Middle frontal gyrus (tissue), 1 donor: ENCODE measurements around the gene C1QA.
"Not testable (repeated sequence)": the region's sequence is repeated elsewhere in the genome, so short reads cannot be mapped to it uniquely, and the experiment has no call there.

Experiments
- DNase-seq: peaks from one replicate; pipeline ENCODE4 v3.0.0-alpha.2; 2015; ENCODE audit warnings: low spot score; ENCODE audit errors: extremely low spot score

Gene C1QA

DNA sequence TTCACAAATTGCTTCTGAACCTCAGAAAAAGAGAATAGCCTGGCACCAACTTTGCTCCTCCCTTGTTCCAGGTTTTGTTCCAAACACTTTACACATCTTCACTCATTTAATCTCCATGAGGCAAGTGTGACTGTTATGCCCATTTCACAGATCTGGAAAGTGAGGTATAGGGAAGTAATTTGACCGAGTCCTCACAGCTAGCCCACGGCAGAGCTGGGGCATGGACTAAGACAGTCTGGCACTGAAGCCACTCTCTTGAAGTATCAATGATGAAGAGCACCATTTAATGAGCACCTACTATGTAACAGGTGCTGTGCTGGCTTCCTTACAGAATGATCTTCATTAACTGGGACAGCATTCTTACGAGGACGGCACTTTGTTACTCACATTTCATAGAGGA, 35.6 kb downstream of the C1QA start:
- DNase-seq: no peak

DNA sequence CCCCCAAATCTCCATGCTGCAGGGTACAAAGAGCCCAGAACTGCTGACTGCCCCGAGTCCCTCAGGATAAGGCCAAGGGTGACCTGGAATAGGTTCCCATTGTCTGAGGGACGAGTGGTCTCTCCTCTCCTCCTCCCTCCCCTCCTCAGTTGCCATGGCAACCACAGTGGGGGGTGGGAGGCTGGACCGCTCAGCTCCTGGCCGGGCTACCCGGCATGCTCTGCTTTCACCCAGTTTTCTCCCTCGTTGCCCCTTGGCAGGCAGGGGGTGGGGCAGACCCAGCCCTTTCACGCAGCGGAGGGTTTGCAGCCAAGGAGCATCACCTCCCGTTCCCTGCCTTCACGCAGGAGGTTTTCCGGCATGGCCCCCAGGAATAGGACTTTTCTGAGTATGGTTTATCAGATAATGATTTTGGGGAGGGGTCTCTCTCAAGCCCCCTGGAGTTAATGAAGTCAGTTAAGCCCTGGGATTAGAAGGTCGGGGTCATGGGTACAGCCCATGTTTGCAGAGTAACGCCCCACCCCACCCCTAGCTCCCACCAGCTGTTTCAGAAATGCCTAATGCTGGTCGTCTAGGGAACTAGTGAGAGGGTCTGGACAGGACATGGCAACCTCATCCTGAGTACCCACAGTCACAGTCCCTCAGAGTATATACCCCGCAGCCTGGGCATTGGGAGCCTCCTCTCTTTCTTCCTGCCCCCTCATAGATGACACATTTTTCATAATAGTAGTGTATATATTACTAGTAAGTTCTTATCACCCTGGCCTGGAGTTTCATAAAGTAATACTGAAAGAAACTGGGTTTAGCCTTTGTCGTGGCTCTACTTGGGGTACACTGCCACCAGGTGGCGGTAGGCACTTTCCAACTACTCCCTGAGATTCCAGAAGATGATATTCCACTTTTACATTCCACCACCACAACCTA, 37.3 kb downstream of the C1QA start:
- peak; percentile 11 for DNase-seq

DNA sequence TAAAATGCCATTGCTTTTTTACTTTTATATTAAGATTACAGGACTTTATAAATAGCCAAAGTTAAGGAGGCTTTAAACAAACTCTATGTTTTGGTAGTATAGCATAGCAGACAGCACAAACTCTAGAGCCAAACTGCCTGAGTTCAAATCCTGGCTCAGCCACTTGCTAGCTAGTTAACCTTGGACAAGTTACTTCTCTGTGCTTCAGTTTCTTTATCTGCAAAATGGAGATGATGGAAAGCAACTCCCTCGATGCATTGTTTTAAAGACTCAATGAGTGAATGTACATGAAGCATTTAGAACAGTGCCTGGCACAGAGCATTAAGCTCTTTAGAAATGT, 38.0 kb downstream of the C1QA start:
- DNase-seq: no peak

DNA sequence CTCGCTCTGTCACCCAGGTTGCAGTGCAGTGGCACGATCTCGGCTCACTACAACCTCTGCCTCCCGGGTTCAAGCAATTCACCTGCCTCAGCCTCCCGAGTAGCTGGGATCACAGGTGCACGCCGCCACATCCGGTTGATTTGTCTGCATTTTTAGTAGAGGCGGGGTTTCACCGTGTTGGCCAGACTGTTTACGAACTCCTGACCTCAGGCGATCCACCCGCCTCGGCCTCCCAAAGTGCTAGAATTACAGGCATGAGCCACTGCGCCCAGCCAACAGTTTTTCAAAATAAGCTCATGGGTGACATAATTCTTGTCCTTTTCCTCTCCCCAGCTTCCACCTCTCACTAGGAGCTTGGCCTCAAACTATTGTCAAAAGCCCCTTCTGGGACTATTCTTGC, 39.7 kb downstream of the C1QA start:
- not testable (repeated sequence) for DNase-seq

DNA sequence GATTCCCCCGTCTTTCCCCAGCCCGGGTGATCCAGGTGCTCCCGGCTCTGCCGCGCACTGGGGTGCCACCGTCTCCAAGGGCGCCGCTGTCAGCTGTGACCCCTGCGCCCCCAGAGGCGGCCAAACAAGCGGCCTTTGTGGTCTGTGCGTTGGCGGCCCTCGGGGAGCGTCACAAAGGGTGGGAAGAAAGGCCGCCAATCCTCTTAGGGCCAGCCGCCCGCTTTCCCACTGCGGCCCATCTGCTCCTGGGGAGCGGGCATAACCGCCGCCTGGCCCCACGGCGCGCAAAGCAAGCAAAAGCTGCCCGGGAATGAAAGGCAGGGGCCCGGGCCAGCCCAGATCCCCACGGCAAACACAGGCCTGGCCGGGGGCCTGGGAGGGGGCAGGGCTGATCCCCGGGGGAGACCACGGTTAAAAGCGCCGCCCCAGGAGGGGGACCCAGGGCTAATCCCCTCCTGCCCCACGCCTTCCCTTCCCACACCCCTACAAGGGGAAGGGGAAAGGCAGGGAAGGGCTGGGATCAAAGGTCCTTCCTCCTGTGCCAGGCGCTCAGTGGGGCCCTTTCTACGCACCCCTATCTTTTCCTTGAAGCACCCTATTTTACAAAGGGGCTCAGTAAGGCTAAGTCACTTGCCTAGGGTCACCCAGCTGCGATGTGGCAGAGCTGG, 40.6 kb downstream of the C1QA start:
- no peak for DNase-seq

DNA sequence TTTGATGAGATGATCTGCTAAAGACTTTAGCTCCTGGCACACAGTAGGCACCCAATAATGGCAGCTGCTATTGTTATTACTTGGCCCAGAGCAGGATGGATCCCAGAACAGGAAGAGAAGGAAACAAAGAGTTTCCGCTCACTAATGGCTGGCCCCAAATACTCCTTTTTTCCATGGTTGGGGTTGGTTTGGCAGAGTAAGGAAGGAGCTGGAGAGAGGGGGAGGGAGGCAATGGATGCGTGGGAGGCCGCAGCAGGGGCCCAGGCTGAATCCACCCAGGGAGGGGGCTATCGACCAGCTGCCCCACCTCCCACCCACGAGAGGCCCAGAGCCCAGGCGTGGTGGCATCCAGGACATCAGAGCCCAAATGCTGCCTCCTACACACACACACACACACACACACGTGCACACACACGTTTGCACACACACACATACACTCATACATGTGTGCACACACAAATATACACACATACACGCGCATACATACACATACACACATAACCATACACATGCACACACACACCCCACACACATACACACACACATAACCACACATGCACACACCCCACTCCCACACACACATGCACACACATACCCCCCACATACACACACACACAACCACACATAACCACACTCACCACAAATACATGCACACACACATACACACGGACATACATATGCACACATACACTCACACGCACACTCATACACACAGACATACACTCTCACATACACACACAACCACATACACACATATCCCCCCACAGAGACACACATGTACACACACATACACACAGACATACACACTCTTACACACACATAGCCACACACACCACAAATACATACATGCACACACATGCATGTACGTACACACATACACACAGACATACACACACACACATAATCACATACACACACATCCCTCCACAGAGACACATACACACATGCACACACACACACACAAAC, 41.8 kb downstream of the C1QA start:
- DNase-seq: no peak

DNA sequence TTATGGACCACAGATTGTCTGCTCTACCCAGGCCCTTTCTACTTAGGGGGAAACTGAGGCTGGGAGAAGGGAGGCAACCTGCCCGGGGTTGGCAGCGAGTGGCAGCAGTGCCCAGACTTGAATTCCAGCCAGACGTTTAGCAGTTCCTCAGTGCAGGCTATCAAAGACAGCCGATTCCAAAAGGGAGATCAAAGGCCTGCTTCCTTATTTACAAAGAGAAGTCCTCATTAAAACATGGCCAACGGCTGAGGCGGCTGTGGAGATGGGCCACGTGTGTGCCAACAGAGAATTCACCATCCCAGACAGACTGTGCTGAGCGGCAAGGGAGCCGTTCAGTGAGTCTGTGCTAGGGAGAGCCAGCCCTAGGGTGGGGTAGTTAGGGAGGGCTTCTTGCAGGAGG, 44.3 kb downstream of the C1QA start:
- DNase-seq: no peak

DNA sequence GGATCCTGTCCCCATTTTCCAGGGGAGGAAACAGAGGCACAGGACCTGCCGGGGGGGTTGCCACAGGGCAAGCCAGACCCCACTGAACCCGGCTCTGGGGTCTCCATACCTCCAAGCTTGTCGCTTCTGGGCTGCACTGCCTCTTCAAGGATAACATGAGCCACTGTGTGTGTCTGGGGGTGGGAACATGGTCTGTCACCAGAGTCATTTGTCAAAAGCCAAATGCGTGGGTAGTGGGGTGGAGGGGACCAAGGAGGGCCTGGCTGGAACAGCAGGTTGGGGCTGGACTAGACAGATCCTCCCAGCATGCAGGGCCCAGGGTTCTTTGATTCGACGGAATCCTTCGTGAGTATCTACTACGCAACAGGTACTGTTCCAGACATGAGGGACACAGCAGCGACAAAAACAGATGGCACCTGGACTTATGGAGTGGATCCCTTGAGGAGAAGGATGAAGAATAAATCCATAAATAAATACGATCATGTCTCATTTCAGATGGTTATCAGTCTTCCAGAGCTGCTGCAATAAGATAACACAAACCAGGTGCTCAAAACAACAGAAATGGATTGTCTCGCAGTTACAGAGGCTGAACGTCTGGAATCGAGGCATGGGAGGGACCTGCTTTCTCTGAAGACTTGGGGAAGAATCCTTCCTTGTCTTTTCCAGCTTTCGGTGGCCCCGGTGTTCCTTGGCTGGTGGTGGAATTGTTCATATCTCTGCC, 45.3 kb downstream of the C1QA start:
- no peak for DNase-seq

DNA sequence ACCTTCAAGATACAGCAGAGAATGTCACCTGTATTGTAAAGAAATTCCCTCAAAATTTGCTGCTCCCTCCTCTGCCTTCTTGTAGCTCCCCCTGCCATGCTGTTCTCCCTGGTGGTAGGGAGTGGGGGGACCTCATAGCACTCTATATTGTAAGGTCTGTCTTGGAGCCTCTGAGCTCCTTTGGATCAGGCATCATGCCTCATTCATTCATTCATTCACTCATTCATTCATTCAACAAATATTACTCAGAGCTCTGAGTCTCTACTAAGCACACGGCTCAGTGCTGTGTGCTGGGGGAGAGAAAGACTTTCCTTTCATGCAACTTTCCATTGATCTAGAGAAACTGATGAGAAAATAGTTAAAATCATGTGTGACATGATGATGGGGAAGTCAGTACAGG, 47.1 kb downstream of the C1QA start:
- no peak for DNase-seq

DNA sequence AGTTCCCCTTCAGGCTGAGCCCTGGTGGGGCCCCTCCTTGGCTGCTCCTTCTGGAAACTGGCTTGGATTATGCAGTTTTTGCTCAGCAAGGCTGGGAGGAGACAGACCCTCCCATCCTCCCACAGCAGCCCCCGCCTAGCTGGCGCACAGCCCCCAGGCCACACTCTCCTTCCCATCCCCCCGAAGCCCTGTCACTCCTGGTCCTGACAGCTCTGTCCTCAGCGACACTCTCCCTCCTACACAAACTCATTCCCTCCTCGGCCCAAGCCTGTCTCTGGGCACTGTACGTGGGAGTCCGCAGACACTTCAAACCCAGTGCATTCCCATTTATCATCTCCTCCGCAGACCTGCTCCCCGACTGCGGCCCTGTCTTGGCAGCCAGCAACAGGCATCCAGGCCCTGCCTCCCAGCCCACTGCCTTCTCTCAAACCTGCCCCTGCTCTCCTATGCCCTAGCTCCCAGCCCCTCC, 49.2 kb downstream of the C1QA start:
- DNase-seq: no peak

DNA sequence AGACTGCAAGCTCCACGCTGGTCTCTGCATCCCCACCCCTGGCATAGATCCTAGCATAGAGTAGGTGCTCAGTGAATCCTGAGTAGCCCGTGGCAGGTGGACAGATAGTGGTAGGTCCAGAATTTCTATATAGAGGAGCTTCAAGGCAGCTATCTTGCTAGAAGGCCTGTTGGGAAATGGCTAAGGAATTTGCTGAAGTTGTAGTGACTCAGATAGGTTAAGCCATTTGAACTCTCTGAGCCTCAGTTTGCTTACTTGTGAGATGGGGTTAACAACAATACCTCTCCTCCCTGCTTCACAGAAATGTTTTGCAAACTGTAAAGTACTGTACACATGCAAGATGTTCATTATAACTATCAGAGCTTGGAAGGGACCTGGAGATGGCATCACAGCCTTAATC, 50.8 kb downstream of the C1QA start:
- no peak for DNase-seq

DNA sequence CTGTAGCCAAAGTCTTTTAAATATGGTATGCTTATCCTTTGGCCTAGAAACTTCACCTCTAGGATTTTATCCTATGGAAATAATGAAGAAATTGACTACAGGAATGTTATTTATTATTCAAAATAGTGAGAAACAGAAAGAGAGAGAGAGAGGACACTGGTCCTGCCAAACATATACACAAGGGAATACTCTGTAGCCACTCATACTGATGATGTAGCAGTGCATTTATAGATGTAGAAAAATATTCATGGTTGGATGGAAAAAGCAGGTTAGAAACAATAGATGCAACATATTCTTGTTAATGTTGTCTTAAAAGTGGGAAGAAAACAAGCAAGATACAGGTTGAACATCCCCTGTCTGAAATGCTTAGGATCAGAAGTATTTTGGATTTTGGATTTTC, 52.0 kb downstream of the C1QA start:
- no peak for DNase-seq
